ENCODE measurements around the gene XPC.

Gene XPC

GRCh38 chr3:14146381-14147065, 31.9 kb downstream of the XPC start:
- DNase-seq: no peak

- no peak for DNase-seq
Observed at GRCh38 chr3:14145670-14146380, 32.6 kb downstream of the XPC start.

GRCh38 chr3:14145236-14145635, 33.2 kb downstream of the XPC start:
- DNase-seq: no peak

- DNase-seq: peak; percentile 99
Observed at GRCh38 chr3:14144423-14145075, 33.9 kb downstream of the XPC start.

GRCh38 chr3:14143271-14144225, 34.9 kb downstream of the XPC start:
- DNase-seq: peak; percentile 32

GRCh38 chr3:14142567-14143270, 35.7 kb downstream of the XPC start:
- DNase-seq: peak; percentile 92

GRCh38 chr3:14141602-14142341, 36.6 kb downstream of the XPC start:
- DNase-seq: peak; percentile 56

GRCh38 chr3:14141144-14141543, 37.3 kb downstream of the XPC start:
- no peak for DNase-seq

GRCh38 chr3:14140668-14141067, 37.7 kb downstream of the XPC start:
- no peak for DNase-seq

- DNase-seq: no peak
Observed at GRCh38 chr3:14139771-14140170, 38.6 kb downstream of the XPC start.

GRCh38 chr3:14138878-14139655, 39.3 kb downstream of the XPC start:
- DNase-seq: no peak

GRCh38 chr3:14138109-14138877, 40.1 kb downstream of the XPC start:
- no peak for DNase-seq

- no peak for DNase-seq
Observed at GRCh38 chr3:14137445-14137844, 41.0 kb downstream of the XPC start.

- no peak for DNase-seq
Observed at GRCh38 chr3:14137004-14137403, 41.4 kb downstream of the XPC start.

GRCh38 chr3:14135581-14135980, 42.8 kb downstream of the XPC start:
- no peak for DNase-seq

GRCh38 chr3:14134291-14134690, 44.1 kb downstream of the XPC start:
- no peak for DNase-seq

GRCh38 chr3:14133876-14134275, 44.5 kb downstream of the XPC start:
- DNase-seq: no peak

GRCh38 chr3:14133188-14133800, 45.1 kb downstream of the XPC start:
- DNase-seq: no peak

- DNase-seq: no peak
Observed at GRCh38 chr3:14132689-14133088, 45.7 kb downstream of the XPC start.

All from CD4-positive, alpha-beta T cell treated with Interleukin-4 for 4 hours (primary cell).